ENCODE data around the gene SCML2.

SCML2 gene

DNA sequence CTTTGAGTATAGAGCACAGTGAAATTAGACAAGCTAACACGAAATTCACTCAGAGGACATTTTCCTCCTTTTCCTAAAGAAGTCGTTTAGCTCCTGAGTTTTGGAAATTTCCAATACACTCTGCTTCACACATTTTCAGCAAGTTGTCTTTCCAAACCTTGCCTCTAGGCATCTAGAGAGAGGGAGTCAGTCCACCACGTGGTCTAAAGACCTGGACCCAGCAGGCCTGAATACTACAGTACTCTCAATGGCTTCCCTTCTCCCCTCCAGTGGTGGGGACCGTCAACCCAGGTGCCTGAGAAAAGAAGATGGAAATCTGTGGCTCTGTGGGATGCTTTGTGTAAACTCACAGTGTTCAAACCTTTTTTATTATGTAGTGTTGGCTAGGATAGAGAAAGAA, 13.9 kb upstream of the SCML2 start:
- H3K4me3 ChIP-seq (replicated peaks in 1 of 2; ENCODE audit: low read depth in 2 of 2, low read length in 2 of 2) = no peak overlapping the region
- DNase-seq (ENCODE audit: low read depth in 2 of 2) = no peak
- TF ChIP-seq, protein P1, sequence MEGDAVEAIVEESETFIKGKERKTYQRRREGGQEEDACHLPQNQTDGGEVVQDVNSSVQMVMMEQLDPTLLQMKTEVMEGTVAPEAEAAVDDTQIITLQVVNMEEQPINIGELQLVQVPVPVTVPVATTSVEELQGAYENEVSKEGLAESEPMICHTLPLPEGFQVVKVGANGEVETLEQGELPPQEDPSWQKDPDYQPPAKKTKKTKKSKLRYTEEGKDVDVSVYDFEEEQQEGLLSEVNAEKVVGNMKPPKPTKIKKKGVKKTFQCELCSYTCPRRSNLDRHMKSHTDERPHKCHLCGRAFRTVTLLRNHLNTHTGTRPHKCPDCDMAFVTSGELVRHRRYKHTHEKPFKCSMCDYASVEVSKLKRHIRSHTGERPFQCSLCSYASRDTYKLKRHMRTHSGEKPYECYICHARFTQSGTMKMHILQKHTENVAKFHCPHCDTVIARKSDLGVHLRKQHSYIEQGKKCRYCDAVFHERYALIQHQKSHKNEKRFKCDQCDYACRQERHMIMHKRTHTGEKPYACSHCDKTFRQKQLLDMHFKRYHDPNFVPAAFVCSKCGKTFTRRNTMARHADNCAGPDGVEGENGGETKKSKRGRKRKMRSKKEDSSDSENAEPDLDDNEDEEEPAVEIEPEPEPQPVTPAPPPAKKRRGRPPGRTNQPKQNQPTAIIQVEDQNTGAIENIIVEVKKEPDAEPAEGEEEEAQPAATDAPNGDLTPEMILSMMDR (IDR thresholded peaks at IDR 0.05; ENCODE audit: low read depth, low read length) = no peak

DNA sequence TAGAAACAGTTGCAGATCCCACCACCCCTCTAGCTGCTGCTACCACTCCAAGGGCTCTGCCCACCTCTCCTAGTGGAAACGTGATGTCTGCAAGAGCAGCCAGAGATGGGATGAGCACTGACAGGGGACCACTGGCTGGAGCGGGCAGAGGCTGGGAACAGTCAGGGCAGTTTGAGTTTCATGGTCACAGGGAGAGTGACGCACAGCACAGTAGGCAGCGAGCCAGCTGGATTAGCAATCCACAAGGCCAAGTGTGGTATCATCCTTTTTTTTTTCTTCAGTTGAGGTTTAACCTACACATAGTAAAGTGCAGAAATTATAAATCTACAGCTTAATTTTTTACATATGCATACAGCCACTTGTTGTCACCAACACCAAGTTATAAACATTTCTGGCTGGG, 6.4 kb upstream of the SCML2 start:
- TF ChIP-seq, protein P1 (IDR thresholded peaks at IDR 0.05; ENCODE audit: low read depth, low read length) = no peak
- no peak overlapping the region for H3K4me3 ChIP-seq (replicated peaks in 1 of 2; ENCODE audit: low read depth in 2 of 2, low read length in 2 of 2)
- peak; percentile 2 to 37 for DNase-seq (ENCODE audit: low read depth in 2 of 2)

DNA sequence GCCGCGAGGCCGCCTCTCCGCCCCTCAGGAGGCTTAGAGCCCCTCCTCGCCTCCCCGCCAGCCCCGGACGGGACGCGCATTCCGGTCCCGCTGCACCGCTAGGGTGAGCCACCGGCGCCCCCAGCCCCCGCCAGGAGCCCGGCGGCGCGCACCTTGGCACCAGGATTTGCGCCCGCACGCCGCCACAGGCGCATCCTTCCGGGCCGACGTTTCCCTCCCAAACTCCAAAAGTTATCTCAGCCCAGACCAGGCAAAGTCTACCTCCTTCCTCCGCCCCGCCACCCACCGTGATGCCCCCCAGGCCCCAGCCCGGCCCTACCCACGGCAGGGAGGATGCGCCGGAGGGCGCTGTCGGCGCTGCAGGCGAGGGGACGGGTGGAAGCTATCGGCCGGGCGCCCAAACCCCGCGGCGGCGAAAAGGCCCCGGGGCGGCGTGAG, 538 bp downstream of the SCML2 start:
- peak overlapping the region; percentile 57 to 60 for H3K4me3 ChIP-seq (replicated peaks in 1 of 2; ENCODE audit: low read depth in 2 of 2, low read length in 2 of 2)
- TF ChIP-seq, protein P1 (IDR thresholded peaks at IDR 0.05; ENCODE audit: low read depth, low read length) = no peak
- DNase-seq (ENCODE audit: low read depth in 2 of 2) = no peak

DNA sequence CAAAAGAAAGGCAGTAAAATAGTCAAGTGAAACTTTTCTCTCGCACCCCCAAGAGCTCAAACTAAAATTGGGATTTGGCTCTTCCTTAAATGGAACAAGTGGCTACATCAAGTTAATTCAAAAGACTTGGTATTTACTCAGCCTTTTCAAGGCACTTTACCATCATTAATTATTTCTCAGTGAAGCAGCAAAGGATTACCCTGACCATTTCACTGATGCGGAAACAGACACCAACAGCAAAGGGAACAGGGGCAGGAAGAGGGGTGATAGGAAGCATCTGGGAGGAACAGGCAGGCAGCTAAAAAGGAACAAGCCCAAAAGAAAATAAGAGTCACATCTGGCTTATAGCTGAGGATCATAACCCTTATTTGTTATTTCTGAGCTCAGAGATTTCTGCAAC, 2.7 kb downstream of the SCML2 start:
- TF ChIP-seq, protein P1 (IDR thresholded peaks at IDR 0.05; ENCODE audit: low read depth, low read length) = no peak
- H3K4me3 ChIP-seq (replicated peaks in 1 of 2; ENCODE audit: low read depth in 2 of 2, low read length in 2 of 2) = no peak overlapping the region
- DNase-seq (ENCODE audit: low read depth in 2 of 2) = no peak

DNA sequence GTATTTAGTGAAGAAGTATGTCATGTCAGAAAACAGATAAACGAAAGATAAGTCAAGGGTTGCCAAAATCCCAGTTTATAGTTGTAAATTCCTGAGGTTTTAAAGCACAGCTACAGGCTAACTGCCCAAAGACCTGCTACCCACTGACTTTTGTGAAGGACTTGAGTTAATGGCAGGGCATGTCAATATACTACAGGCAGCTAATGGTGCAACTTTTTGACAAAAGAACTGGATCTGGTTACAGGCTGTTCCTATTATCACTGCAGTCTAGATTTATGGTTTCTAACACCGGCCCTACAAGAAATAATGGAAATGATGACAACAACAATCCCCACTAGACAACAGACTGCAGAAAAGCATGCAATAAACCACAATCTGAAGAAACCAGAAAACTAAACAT, 6.4 kb downstream of the SCML2 start:
- DNase-seq (ENCODE audit: low read depth in 2 of 2) = no peak
- no peak overlapping the region for H3K4me3 ChIP-seq (replicated peaks in 1 of 2; ENCODE audit: low read depth in 2 of 2, low read length in 2 of 2)
- TF ChIP-seq, protein P1 (IDR thresholded peaks at IDR 0.05; ENCODE audit: low read depth, low read length) = no peak

DNA sequence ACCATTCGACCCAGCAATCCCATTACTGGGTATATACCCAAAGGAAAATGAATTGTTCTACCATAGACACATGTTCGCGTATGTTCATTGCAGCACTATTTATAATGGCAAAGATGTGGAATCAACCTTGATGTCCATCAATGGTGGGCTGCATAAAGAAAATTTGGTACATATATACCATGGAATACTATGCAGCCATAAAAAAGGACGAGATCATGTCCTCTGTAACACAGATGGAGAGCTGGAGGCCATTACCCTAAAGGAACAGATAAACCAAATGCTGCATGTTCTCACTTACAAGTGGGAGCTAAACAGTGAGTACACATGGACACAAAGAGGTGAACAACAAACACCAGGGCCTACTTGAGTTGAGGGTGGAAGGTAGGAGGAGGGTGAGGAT, 45.1 kb downstream of the SCML2 start:
- H3K4me3 ChIP-seq (replicated peaks in 1 of 2; ENCODE audit: low read depth in 2 of 2, low read length in 2 of 2) = no peak overlapping the region
- TF ChIP-seq, protein P1 (IDR thresholded peaks at IDR 0.05; ENCODE audit: low read depth, low read length) = no peak
- no peak for DNase-seq (ENCODE audit: low read depth in 2 of 2)

DNA sequence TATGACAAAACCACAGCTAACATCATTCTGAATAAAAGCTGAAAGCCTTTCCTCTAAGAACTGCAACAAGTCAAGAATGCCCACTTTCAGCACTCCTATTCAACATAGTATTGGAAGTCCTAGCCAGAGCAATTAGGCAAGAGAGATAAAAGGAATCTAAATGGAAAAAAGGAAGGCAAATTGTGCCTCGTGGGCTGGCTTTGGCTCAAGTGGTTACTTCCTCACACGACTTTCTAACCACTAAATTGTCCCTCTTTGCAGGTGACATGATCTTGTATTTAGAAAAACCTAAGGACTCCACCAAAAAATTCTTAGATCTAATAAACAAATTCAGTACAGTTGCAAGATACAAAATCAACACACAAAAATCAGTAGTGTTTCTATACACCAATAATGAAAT, 57.2 kb downstream of the SCML2 start:
- no peak overlapping the region for H3K4me3 ChIP-seq (replicated peaks in 1 of 2; ENCODE audit: low read depth in 2 of 2, low read length in 2 of 2)
- DNase-seq (ENCODE audit: low read depth in 2 of 2) = no peak
- TF ChIP-seq, protein P1 (IDR thresholded peaks at IDR 0.05; ENCODE audit: low read depth, low read length) = no peak

All from cardiac fibroblast (primary cell).